HT-29 (cell line): ENCODE data around the gene DSCAML1. TPM values are rescaled to one million over a fixed set of nuclear protein-coding genes. Genes with fewer than 3 reads are reported as not detected.

Experiments
- DNase-seq: peaks from one replicate; pipeline ENCODE4 v3.0.0-alpha.2; 2015; ENCODE audit warnings: low spot score
- total RNA-seq: library from RNA; depleted of rRNA; stranded (reverse); fragments of >200 nt; shearing (Covaris generic); gene quantifications from 2 replicates; pipeline ENCODE4 v1.2.3, GENCODE V29; 2014; rRNA removed

The DSCAML1 gene
- total RNA-seq, 1 experiment from 2014 or later, result not detected

DNA sequence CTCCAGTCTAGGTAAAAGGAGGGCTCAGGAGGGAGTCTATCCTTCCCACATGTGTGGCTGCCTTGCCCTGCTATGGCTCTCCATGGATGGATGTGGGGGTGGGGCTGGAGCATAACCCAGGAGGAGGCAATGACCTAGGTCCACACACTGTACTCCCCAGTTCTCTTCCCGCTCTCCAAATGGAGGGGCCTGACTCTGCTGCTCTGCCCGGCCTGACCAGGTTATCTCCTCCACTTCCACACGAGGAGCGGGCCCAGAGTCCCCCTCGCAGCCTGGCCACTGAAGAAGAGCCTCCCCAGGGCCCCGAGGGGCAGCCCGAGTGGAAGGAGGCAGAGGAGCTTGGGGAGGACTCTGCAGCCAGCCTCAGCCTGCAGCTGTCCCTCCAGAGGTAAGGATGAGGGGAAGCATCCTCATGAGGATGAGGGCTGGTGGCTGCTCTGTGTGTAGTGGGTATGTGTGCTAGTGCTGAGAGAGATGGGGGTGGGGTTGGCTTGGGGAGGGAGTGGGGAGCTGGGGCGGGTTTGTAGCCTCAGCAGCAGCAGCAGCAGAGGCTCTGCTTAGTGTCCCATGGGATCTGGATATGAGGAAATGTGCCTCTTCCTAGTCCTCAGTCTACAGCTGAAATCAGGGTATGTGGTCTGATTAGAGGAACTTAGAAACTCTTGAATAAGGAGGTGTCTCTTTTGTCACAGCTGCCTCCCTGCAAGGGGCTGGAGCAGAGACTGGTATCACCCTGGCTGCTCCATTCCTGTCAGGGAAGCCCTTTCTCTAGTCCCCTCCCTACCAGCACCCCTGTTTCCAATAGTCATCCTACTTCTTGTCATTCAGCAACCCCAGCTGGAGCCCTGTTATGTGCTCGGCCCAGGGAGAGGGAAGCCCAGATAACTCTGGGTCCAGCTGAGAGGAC lies 415.3 kb downstream of the DSCAML1 start:
- no peak for DNase-seq

DNA sequence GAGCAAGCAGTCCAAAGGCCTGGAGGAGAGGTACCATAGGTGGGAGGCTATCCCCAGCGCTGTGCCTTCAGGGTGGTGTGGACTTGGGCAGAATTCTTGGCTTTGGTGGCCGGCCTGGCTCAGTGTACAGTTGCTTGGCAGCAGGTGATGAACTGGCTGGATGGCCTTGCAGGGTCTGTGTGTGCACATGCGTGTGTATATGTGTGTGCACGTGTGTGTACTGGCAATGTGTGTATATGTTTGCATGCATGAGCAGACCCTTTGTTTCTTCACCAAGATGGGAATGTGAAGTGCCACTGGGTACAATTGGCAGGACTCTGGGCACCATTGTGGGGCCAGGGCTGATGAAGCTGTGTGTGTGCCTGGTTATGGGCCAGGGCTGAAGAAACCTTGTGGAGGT lies 416.3 kb downstream of the DSCAML1 start:
- no peak for DNase-seq

DNA sequence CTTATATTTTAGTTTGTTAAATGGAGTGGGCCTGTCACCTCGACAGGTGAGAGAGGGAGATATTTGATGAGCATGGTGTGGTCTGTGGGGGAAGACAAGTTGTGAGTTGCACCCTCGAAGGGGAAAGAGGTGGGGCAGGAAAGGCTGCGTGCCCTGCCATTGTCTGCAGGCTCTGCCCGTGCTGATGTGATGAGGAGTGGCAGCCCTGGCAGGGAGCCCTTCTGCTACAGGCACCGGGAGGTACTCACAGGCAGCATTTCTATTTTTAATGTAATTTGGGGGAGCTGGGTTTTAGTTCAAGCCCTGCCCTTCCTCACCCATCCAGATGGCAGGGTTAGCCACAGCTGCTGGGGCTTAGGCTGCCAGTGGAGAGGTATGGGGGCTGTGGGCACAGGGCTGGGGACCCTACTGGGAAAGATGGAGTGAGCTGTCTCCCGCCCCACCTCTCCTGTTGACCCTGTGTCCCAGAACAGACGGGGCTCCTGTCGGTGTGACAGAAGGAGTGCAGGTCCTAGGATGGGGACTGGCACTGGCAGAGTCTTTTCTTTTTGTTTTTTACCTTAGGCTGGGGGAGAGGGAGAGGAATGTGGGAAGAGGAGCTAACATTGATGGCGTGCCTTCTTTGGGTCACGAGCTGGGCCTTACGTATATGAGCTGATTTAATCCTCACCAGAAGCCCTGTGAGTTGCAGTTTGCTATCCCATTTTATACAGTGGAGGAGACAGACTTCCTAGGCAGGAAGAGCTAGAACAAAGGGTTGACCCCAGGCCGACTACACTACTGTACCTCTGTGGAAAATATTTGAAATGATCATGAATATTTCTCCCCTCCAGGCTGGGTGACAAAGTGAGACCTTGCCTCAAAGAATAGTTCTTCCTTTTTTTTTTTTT lies 417.8 kb downstream of the DSCAML1 start:
- DNase-seq, result no peak

Other genes starting within 250 kb of the DSCAML1 start
- 2.4 and 6.1 TPM in 2 replicates for gene FXYD2, start 27.5 kb upstream of the DSCAML1 start, total RNA-seq
- not detected in 2 replicates for gene FXYD6, start 79.4 kb upstream of the DSCAML1 start, total RNA-seq
- gene TMPRSS13, start 132.2 kb upstream of the DSCAML1 start, total RNA-seq, result 2.8 and 3.1 TPM in 2 replicates
- gene IL10RA, start 189.2 kb upstream of the DSCAML1 start, total RNA-seq, result 0.21 TPM in 1 of 2 replicates, not detected in the other